Stimulated activated CD8-positive, alpha-beta memory T cell treated with anti-CD3 and anti-CD28 coated beads, Interleukin-7, amount 100 ng/mL, for 48 hours (primary cell): ENCODE measurements around the gene WARS2.

Experiments used
- DNase-seq, 2 donors: peaks; one replicate each; pipeline ENCODE4 v3.0.0-alpha.2; 2020; ENCODE audit warnings: low read depth in 1 of 2; ENCODE audit errors: extremely low read depth in 1 of 2

Gene WARS2

GRCh38 chr1:119086830-119087229 is 53.6 kb downstream of the WARS2 start:
- no peak for DNase-seq

- DNase-seq: no peak
Measured at GRCh38 chr1:119084798-119085197, 55.7 kb downstream of the WARS2 start.

- no peak for DNase-seq
Measured at GRCh38 chr1:119083980-119084379, 56.5 kb downstream of the WARS2 start.

- no peak for DNase-seq
Measured at GRCh38 chr1:119083479-119083878, 57.0 kb downstream of the WARS2 start.

GRCh38 chr1:119081700-119082099 is 58.8 kb downstream of the WARS2 start:
- DNase-seq: no peak

- DNase-seq: no peak
Measured at GRCh38 chr1:119081267-119081666, 59.2 kb downstream of the WARS2 start.

- DNase-seq: no peak
Measured at GRCh38 chr1:119080586-119080985, 59.9 kb downstream of the WARS2 start.

- DNase-seq: no peak
Measured at GRCh38 chr1:119079881-119080280, 60.6 kb downstream of the WARS2 start.

GRCh38 chr1:119075614-119076013 is 64.8 kb downstream of the WARS2 start:
- no peak for DNase-seq

- DNase-seq: no peak
Measured at GRCh38 chr1:119071321-119071720, 69.1 kb downstream of the WARS2 start.

GRCh38 chr1:119069682-119070081 is 70.8 kb downstream of the WARS2 start:
- DNase-seq: no peak

GRCh38 chr1:119068427-119068826 is 72.0 kb downstream of the WARS2 start:
- no peak for DNase-seq

GRCh38 chr1:119061700-119062099 is 78.8 kb downstream of the WARS2 start:
- DNase-seq: no peak

- DNase-seq: no peak
Measured at GRCh38 chr1:119055568-119055967, 84.9 kb downstream of the WARS2 start.

- no peak for DNase-seq
Measured at GRCh38 chr1:119053917-119054316, 86.5 kb downstream of the WARS2 start.

- no peak for DNase-seq
Measured at GRCh38 chr1:119052267-119052666, 88.2 kb downstream of the WARS2 start.

- DNase-seq: no peak
Measured at GRCh38 chr1:119048624-119049404, 91.6 kb downstream of the WARS2 start.

- DNase-seq: no peak
Measured at GRCh38 chr1:119046785-119047438, 93.5 kb downstream of the WARS2 start.

GRCh38 chr1:119046429-119046784 is 94.0 kb downstream of the WARS2 start:
- no peak for DNase-seq

GRCh38 chr1:119045096-119045746 is 95.2 kb downstream of the WARS2 start:
- no peak for DNase-seq

GRCh38 chr1:119040906-119041305 is 99.5 kb downstream of the WARS2 start:
- no peak for DNase-seq

- DNase-seq: no peak
Measured at GRCh38 chr1:119040489-119040888, 100.0 kb downstream of the WARS2 start.
